IMR-90 (cell line): ENCODE measurements around the gene NRP2. TPM values are rescaled to one million over a fixed set of nuclear protein-coding genes. Genes with fewer than 3 reads are reported as not detected.
A peak's percentile ranks its signal among the peaks of the same experiment; 100 is the strongest.

ENCODE experiments used
- ATAC-seq: fragments of 200-7000 bp; cut with Tn5 transposase; 2 replicates; pipeline ENCODE4 v1.9.1; 2020; ENCODE audit warnings: low read depth, mild to moderate bottlenecking, moderate library complexity
- BruUV-seq: library from RNA; stranded (reverse); fragments of 400-500 nt; replicated peaks from 2 replicates; lab custom pipeline; 2021; lab: Mats Ljungman, UMichigan
- CTCF ChIA-PET: fragments of 300-600 bp; formaldehyde crosslinking; extraction: SDS; loops from one replicate; lab custom pipeline; 2021; ENCODE audit warnings: antibody characterized with exemption; lab: Yijun Ruan, JAX
- POLR2A ChIA-PET: fragments of 300-600 bp; sonication (Branson Sonifier 250); formaldehyde crosslinking; loops from one replicate; lab custom pipeline; 2022; ENCODE audit warnings: antibody characterized with exemption; ENCODE audit not compliant: unreplicated experiment; lab: Charles Lee
- DNase-seq: peaks from one replicate; pipeline ENCODE4 v3.0.0; 2013
- H2AFZ ChIP-seq: replicated peaks from 2 replicates; pipeline ENCODE3; 2013; ENCODE audit warnings: low read length, mild to moderate bottlenecking; ENCODE audit not compliant: poor library complexity
- H2AK5ac ChIP-seq: 2 replicates; pipeline ENCODE4 v1.6.1; 2013; ENCODE audit warnings: low read depth, low read length, inconsistent platforms
- H2AK9ac ChIP-seq: replicated peaks from 2 replicates; pipeline ENCODE3; 2013; ENCODE audit warnings: mild to moderate bottlenecking, low read depth, low read length, moderate library complexity; ENCODE audit not compliant: poor library complexity
- H2BK120ac ChIP-seq: 2 replicates; pipeline ENCODE4 v1.6.1; 2013; ENCODE audit warnings: low read depth, low read length, inconsistent platforms
- H2BK15ac ChIP-seq: 3 replicates; pipeline ENCODE4 v1.6.1; 2013; ENCODE audit warnings: low read depth, low read length, inconsistent platforms
- H2BK20ac ChIP-seq: 2 replicates; pipeline ENCODE4 v1.6.1; 2013; ENCODE audit warnings: low read depth, mild to moderate bottlenecking, inconsistent platforms, low read length, moderate library complexity
- H2BK5ac ChIP-seq: 2 replicates; pipeline ENCODE4 v1.6.1; 2013; ENCODE audit warnings: mild to moderate bottlenecking, low read depth, low read length, inconsistent platforms; ENCODE audit not compliant: poor library complexity, severe bottlenecking
- H3K14ac ChIP-seq: replicated peaks from 2 replicates; pipeline ENCODE4 v1.6.1; 2013; ENCODE audit warnings: low read depth, low read length, inconsistent platforms
- H3K18ac ChIP-seq: 2 replicates; pipeline ENCODE4 v1.6.1; 2013; ENCODE audit warnings: low read depth, low read length, control low read depth
- H3K23ac ChIP-seq: 2 replicates; pipeline ENCODE4 v1.6.1; 2013; ENCODE audit warnings: low read depth, low read length, inconsistent platforms
- H3K27ac ChIP-seq: 2 replicates; pipeline ENCODE4 v1.5.1; 2013; ENCODE audit warnings: mild to moderate bottlenecking, control low read depth, low read length; ENCODE audit not compliant: insufficient read depth
- H3K27me3 ChIP-seq: 2 replicates; pipeline ENCODE4 v1.6.1; 2013; ENCODE audit warnings: low read length; ENCODE audit not compliant: control insufficient read depth, insufficient read depth
- H3K36me3 ChIP-seq: 2 replicates; pipeline ENCODE4 v1.6.1; 2013; ENCODE audit warnings: low read length, mixed read lengths; ENCODE audit not compliant: control insufficient read depth, insufficient read depth
- H3K4ac ChIP-seq: 2 replicates; pipeline ENCODE4 v1.6.1; 2013; ENCODE audit warnings: low read depth, low read length, inconsistent platforms
- H3K4me1 ChIP-seq: 2 replicates; pipeline ENCODE4 v1.6.1; 2013; ENCODE audit warnings: low read length, mixed read lengths; ENCODE audit not compliant: control insufficient read depth, insufficient read depth
- H3K4me2 ChIP-seq: 2 replicates; pipeline ENCODE4 v1.6.1; 2013; ENCODE audit warnings: low read depth, mild to moderate bottlenecking, control low read depth, low read length, moderate library complexity
- H3K4me3 ChIP-seq: 2 replicates; pipeline ENCODE4 v1.5.1; 2013; ENCODE audit warnings: low read depth, mild to moderate bottlenecking, control low read depth, low read length, moderate library complexity; ENCODE audit not compliant: insufficient read depth
- H3K56ac ChIP-seq: 2 replicates; pipeline ENCODE4 v1.6.1; 2013; ENCODE audit warnings: low read length, inconsistent platforms; ENCODE audit not compliant: insufficient read depth; ENCODE audit errors: extremely low read depth
- H3K79me1 ChIP-seq, 2 experiments: 2 replicates each; pipeline ENCODE4 v1.6.1; 2013; ENCODE audit warnings: low read length in 2 of 2, inconsistent platforms in 1 of 2, low read depth in 1 of 2
- H3K9ac ChIP-seq: 2 replicates; pipeline ENCODE4 v1.6.1; 2013; ENCODE audit warnings: low read depth, low read length, control low read depth
- H3K9me1 ChIP-seq: 2 replicates; pipeline ENCODE4 v1.6.1; 2013; ENCODE audit warnings: low read length, inconsistent platforms; ENCODE audit not compliant: insufficient read depth
- H3K9me3 ChIP-seq: 2 replicates; pipeline ENCODE4 v1.6.1; 2013; ENCODE audit warnings: low read length; ENCODE audit not compliant: control insufficient read depth, insufficient read depth
- H4K20me1 ChIP-seq: 2 replicates; pipeline ENCODE4 v1.6.1; 2013; ENCODE audit warnings: low read length, inconsistent platforms; ENCODE audit not compliant: insufficient read depth
- H4K5ac ChIP-seq: 2 replicates; pipeline ENCODE4 v1.6.1; 2013; ENCODE audit warnings: mild to moderate bottlenecking, low read depth, low read length, control low read depth
- H4K8ac ChIP-seq, 2 experiments: 2 replicates each; pipeline ENCODE4 v1.6.1; 2013; ENCODE audit warnings: low read depth in 2 of 2, low read length in 2 of 2, control low read depth in 1 of 2, inconsistent platforms in 1 of 2
- H4K91ac ChIP-seq: 2 replicates; pipeline ENCODE4 v1.6.1; 2013; ENCODE audit warnings: low read depth, low read length, inconsistent platforms; ENCODE audit not compliant: insufficient read depth
- BHLHE40 ChIP-seq: fragments of 150-350 bp; IDR thresholded peaks from 2 replicates; pipeline ENCODE4 v1.6.1; 2016; ENCODE audit warnings: mild to moderate bottlenecking, low read depth, low read length
- CEBPB ChIP-seq: IDR thresholded peaks from 2 replicates; pipeline ENCODE4 v1.6.1; 2012; ENCODE audit warnings: low read depth, low read length, improper control_type of control experiment
- CHD1 ChIP-seq: IDR thresholded peaks from 2 replicates; pipeline ENCODE4 v1.6.1; 2012; ENCODE audit warnings: low read depth, low read length, improper control_type of control experiment
- ELK1 ChIP-seq: fragments of 150-350 bp; IDR thresholded peaks from 2 replicates; pipeline ENCODE4 v1.6.1; 2016; ENCODE audit warnings: low read depth, mild to moderate bottlenecking, low read length, moderate library complexity, borderline replicate concordance
- FOS ChIP-seq: fragments of 150-350 bp; IDR thresholded peaks from 2 replicates; pipeline ENCODE4 v1.6.1; 2016; ENCODE audit warnings: low read depth, low read length
- MXI1 ChIP-seq: IDR thresholded peaks from 2 replicates; pipeline ENCODE4 v1.6.1; 2012; ENCODE audit warnings: low read depth, mild to moderate bottlenecking, low read length, moderate library complexity, borderline replicate concordance
- NFE2L2 ChIP-seq: fragments of 150-350 bp; IDR thresholded peaks from 2 replicates; pipeline ENCODE4 v1.6.1; 2016; ENCODE audit warnings: low read depth, mild to moderate bottlenecking, low read length
- POLR2A ChIP-seq: IDR thresholded peaks from 2 replicates; pipeline ENCODE4 v1.6.1; 2012; ENCODE audit warnings: mild to moderate bottlenecking, low read depth, low read length
- RCOR1 ChIP-seq: IDR thresholded peaks from 2 replicates; pipeline ENCODE4 v1.6.1; 2012; ENCODE audit warnings: mild to moderate bottlenecking, low read length, improper control_type of control experiment; ENCODE audit not compliant: insufficient replicate concordance
- SMC3 ChIP-seq: fragments of 150-350 bp; IDR thresholded peaks from 2 replicates; pipeline ENCODE4 v1.6.1; 2016; ENCODE audit warnings: low read depth, mild to moderate bottlenecking, antibody characterized with exemption, low read length, moderate library complexity
- dilution Hi-C: fragments of 300-500 bp; cut with HindIII; formaldehyde crosslinking; loops from one replicate; pipeline ENCODE4 v1.14.3; 2018; ENCODE audit warnings: low sequenced_read_pairs; ENCODE audit not compliant: unreplicated experiment
- in situ Hi-C: fragments of 300-500 bp; cut with MboI; formaldehyde crosslinking; loops from 3 replicates; pipeline ENCODE4 v1.14.3; 2019; ENCODE audit warnings: low sequenced_read_pairs, inconsistent platforms, mixed read lengths
- intact Hi-C: fragments of 100-400 bp; cut with micrococcal nuclease; formaldehyde crosslinking; loops from 2 replicates; pipeline ENCODE4 v1.10.0; 2022
- polyA plus RNA-seq, 3 experiments: library from polyadenylated mRNA; depleted of rRNA; stranded (reverse); fragments of >200 nt; gene quantifications; 2 replicates each; pipeline ENCODE4 v1.2.3, GENCODE V29; 2012; ENCODE audit warnings: low replicate concordance in 1 of 3
- total RNA-seq: library from RNA; depleted of rRNA; stranded (reverse); fragments of >200 nt; gene quantifications from 2 replicates; pipeline ENCODE4 v1.2.3, GENCODE V29; 2012

Gene NRP2
- total and polyA plus RNA-seq, 2 of the 4 experiments (the other 2 are of a cell fraction): 46.4 to 51.3 TPM

DNA sequence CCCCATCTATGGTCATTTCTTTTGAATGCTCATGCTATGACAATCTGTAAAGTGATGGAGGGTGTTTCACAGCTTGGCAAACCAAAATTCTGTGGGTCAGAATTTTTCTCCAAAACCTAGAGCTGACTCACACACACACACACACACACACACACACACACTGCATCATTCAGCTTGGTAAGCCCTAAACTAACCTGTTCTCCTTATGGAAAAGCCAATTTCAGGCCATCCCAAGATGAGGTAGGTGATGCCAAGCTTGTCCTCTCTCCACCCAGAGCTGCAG, 45.0 kb upstream of the NRP2 start:
- H4K20me1 ChIP-seq: no peaks in the 10 kb centered on the region
- H3K23ac ChIP-seq: no peak overlapping the region
- dilution Hi-C loops (no loop called here), in situ Hi-C loops (loop anchor here (25.0 kb wide), 1 partner anchor 100 kb away; no protein-coding TSS in a partner anchor), intact Hi-C loops (no loop called here)
- no peak overlapping the region for H3K27ac ChIP-seq
- no peak overlapping the region for H2BK15ac ChIP-seq
- ChIA-PET POLR2A (no interaction called here), CTCF (no interaction called here)
- H3K4me2 ChIP-seq: no peak overlapping the region
- no peaks in the 10 kb centered on the region for H3K9me1 ChIP-seq
- ATAC-seq: no peak
- H3K79me1 ChIP-seq: no peaks in the 10 kb centered on the region
- H3K27me3 ChIP-seq: no peaks in the 10 kb centered on the region
- H2BK20ac ChIP-seq: no peak overlapping the region
- no peak overlapping the region for H3K4ac ChIP-seq
- no TSS peak for BruUV-seq
- no peak for DNase-seq
- H4K5ac ChIP-seq: no peak overlapping the region
- H3K56ac ChIP-seq: no peak overlapping the region
- H4K8ac ChIP-seq: no peak overlapping the region
- H2BK120ac ChIP-seq: no peak overlapping the region
- H4K91ac ChIP-seq: no peak overlapping the region; the same call in 1 of the 2 replicates
- no peaks in the 10 kb centered on the region for H3K36me3 ChIP-seq
- 0 out of 2 replicates have a peak overlapping the region, but pooled peaks have one; percentile 58 for H3K14ac ChIP-seq
- peaks cover 1% of the 10 kb centered on the region; the same call in 1 of the 2 replicates for H3K4me1 ChIP-seq
- peaks cover 5% of the 10 kb centered on the region; the same call in 1 of the 2 replicates for H3K9me3 ChIP-seq
- TF ChIP-seq POLR2A (no peak), RCOR1 (no peak), FOS (no peak), ELK1 (no peak), SMC3 (no peak), CEBPB (no peak), CHD1 (no peak), NFE2L2 (no peak), BHLHE40 (no peak), MXI1 (no peak)
- no peak overlapping the region for H3K18ac ChIP-seq
- H3K4me3 ChIP-seq: no peak overlapping the region
- H2BK5ac ChIP-seq: no peak overlapping the region
- H2AK9ac ChIP-seq: no peak overlapping the region
- H2AK5ac ChIP-seq: no peak overlapping the region
- H2AFZ ChIP-seq: no peak overlapping the region
- H3K9ac ChIP-seq: no peak overlapping the region
